Endothelial cell of umbilical vein (primary cell): Measurements from ENCODE around the gene PLCB4. TPM values are rescaled to one million over a fixed set of nuclear protein-coding genes. Genes with fewer than 3 reads are reported as not detected.

Source experiments
- BruUV-seq: library from RNA; stranded (reverse); fragments of 400-500 nt; replicated peaks from 2 replicates; lab custom pipeline; 2021; lab: Mats Ljungman, UMichigan
- CTCF ChIA-PET: fragments of 300-600, 350-600 bp; sonication (Branson Sonifier 250); formaldehyde crosslinking; loops from one replicate; lab custom pipeline; 2021; ENCODE audit warnings: antibody characterized with exemption, inconsistent platforms; lab: Charles Lee
- POLR2A ChIA-PET: fragments of 300-600, 350-600 bp; sonication (Branson Sonifier 250); formaldehyde crosslinking; loops from one replicate; lab custom pipeline; 2021; ENCODE audit warnings: antibody characterized with exemption, inconsistent platforms; lab: Charles Lee
- DNase-seq: peaks from one replicate; pipeline ENCODE4 v3.0.0-alpha.2; 2011; ENCODE audit warnings: low read depth, low spot score
- FAIRE-seq: peaks from 2 replicates; lab custom pipeline; 2011; peaks lifted over from hg19 to GRCh38; lab: Jason Lieb, UNC
- H2AFZ ChIP-seq: 2 replicates; pipeline ENCODE4 v1.6.0; 2012; ENCODE audit warnings: low read depth, low read length, control low read depth, inconsistent platforms
- H3K27ac ChIP-seq: 2 replicates; pipeline ENCODE4 v1.5.1; 2011; ENCODE audit warnings: low read depth, mild to moderate bottlenecking, control low read depth, low read length, moderate library complexity; ENCODE audit not compliant: insufficient read depth
- H3K27me3 ChIP-seq, 2 experiments: 2 replicates each; pipeline versions ENCODE4 v1.6.0 to v1.6.1; 2011; ENCODE audit warnings: low read length in 2 of 2, mixed read lengths in 1 of 2; ENCODE audit not compliant: control insufficient read depth in 2 of 2, insufficient read depth in 2 of 2
- H3K36me3 ChIP-seq, 2 experiments: 2 replicates in 1 of 2; 3 replicates in 1 of 2; pipeline ENCODE4 v1.5.1; 2011; ENCODE audit warnings: low read length in 2 of 2, mild to moderate bottlenecking in 1 of 2, moderate library complexity in 1 of 2; ENCODE audit not compliant: control insufficient read depth in 2 of 2, insufficient read depth in 2 of 2; ENCODE audit errors: extremely low read depth in 1 of 2
- H3K4me1 ChIP-seq: 3 replicates; pipeline ENCODE4 v1.5.1; 2011; ENCODE audit warnings: mild to moderate bottlenecking, low read length; ENCODE audit not compliant: control insufficient read depth, insufficient read depth; ENCODE audit errors: extremely low read depth
- H3K4me2 ChIP-seq: 2 replicates; pipeline ENCODE4 v1.6.1; 2011; ENCODE audit warnings: low read length, control low read depth, mixed read lengths; ENCODE audit not compliant: insufficient read depth
- H3K4me3 ChIP-seq, 3 experiments: fragments of 200-600 bp in 1 of 3; sonication (generic), shearing (Covaris generic) in 1 of 3; replicated peaks in 1 of 3; 2 replicates each; pipeline ENCODE4 v1.5.1; 2011 to 2016; ENCODE audit warnings: control low read depth in 3 of 3, low read length in 3 of 3, mild to moderate bottlenecking in 2 of 3, inconsistent platforms in 1 of 3, low read depth in 1 of 3, moderate library complexity in 1 of 3; ENCODE audit not compliant: insufficient read depth in 1 of 3
- H3K79me2 ChIP-seq: 2 replicates; pipeline ENCODE4 v1.6.0; 2012; ENCODE audit warnings: low read length, inconsistent platforms; ENCODE audit not compliant: control insufficient read depth, insufficient read depth
- H3K9ac ChIP-seq: replicated peaks from 2 replicates; pipeline ENCODE3; 2011; ENCODE audit warnings: low read length, control low read depth; ENCODE audit not compliant: insufficient read depth; ENCODE audit errors: extremely low read depth
- H3K9me1 ChIP-seq: replicated peaks from 3 replicates; pipeline ENCODE4 v1.6.0; 2011; ENCODE audit warnings: mild to moderate bottlenecking, low read length; ENCODE audit not compliant: control insufficient read depth, insufficient read depth; ENCODE audit errors: extremely low read depth
- H3K9me3 ChIP-seq: replicated peaks from 2 replicates; pipeline ENCODE4 v1.5.1; 2012; ENCODE audit warnings: low read length, inconsistent platforms; ENCODE audit not compliant: control insufficient read depth, insufficient read depth
- H4K20me1 ChIP-seq: replicated peaks from 2 replicates; pipeline ENCODE3; 2011; ENCODE audit warnings: mild to moderate bottlenecking, low read length; ENCODE audit not compliant: control insufficient read depth, insufficient read depth; ENCODE audit errors: extremely low read depth
- CTCF ChIP-seq, 2 donors: IDR thresholded peaks; 1 replicate in 1 of 2; 2 replicates in 1 of 2; pipeline ENCODE4 v1.5.1; 2011; ENCODE audit warnings: low read length in 2 of 2, mild to moderate bottlenecking in 2 of 2, moderate library complexity in 2 of 2, control low read depth in 1 of 2, inconsistent platforms in 1 of 2, low read depth in 1 of 2; ENCODE audit not compliant: insufficient read depth in 1 of 2; ENCODE audit errors: extremely low read depth in 1 of 2
- EZH2 ChIP-seq: IDR thresholded peaks from 2 replicates; pipeline ENCODE4 v1.6.1; 2012; ENCODE audit warnings: borderline replicate concordance, low read depth, mild to moderate bottlenecking, moderate library complexity, low read length, inconsistent platforms; ENCODE audit not compliant: severe bottlenecking
- FOS ChIP-seq: IDR thresholded peaks from 2 replicates; pipeline ENCODE4 v1.6.1; 2011; ENCODE audit warnings: mild to moderate bottlenecking, low read length, moderate library complexity, borderline replicate concordance; ENCODE audit not compliant: insufficient read depth
- GATA2 ChIP-seq: IDR thresholded peaks from 2 replicates; pipeline ENCODE4 v1.7.0; 2011; ENCODE audit warnings: low read depth, mild to moderate bottlenecking, moderate library complexity, mixed read lengths, low read length; ENCODE audit not compliant: insufficient read length, insufficient read depth
- JUN ChIP-seq: IDR thresholded peaks from 2 replicates; pipeline ENCODE4 v1.6.1; 2011; ENCODE audit warnings: borderline replicate concordance, low read depth; ENCODE audit not compliant: insufficient read length, insufficient read depth
- MAX ChIP-seq: IDR thresholded peaks from 2 replicates; pipeline ENCODE4 v1.6.1; 2011; ENCODE audit not compliant: insufficient read depth, insufficient read length
- MYC ChIP-seq: IDR thresholded peaks from one replicate; pipeline ENCODE4 v1.6.1; 2011; ENCODE audit warnings: mild to moderate bottlenecking, low read depth, low read length
- POLR2A ChIP-seq: IDR thresholded peaks from 2 replicates; pipeline ENCODE4 v1.6.1; 2012; ENCODE audit warnings: low read depth, mild to moderate bottlenecking, control low read depth, low read length
- POLR2AphosphoS5 ChIP-seq: IDR thresholded peaks from 2 replicates; pipeline ENCODE4 v1.6.1; 2012; ENCODE audit warnings: low read depth, mild to moderate bottlenecking, control low read depth, low read length, moderate library complexity; ENCODE audit not compliant: insufficient read depth
- dilution Hi-C: fragments of 300-500 bp; cut with MboI; formaldehyde crosslinking; loops from one replicate; pipeline ENCODE4 v1.15.0; 2019; ENCODE audit warnings: low sequenced_read_pairs; ENCODE audit not compliant: extremely low pct_ligation_motif_present
- intact Hi-C: fragments of 100-400 bp; cut with micrococcal nuclease; formaldehyde crosslinking; loops from one replicate; pipeline ENCODE4 v1.10.0; 2022
- polyA plus RNA-seq, 4 experiments: library from polyadenylated mRNA; depleted of rRNA in 3 of 4; stranded (reverse) in 3 of 4; unstranded in 1 of 4; fragments of >200 nt; gene quantifications; 2 replicates each; pipeline versions ENCODE4 v1.2.1 to v1.2.3, GENCODE V29; 2011 to 2012; ENCODE audit warnings: missing spikeins in 1 of 4
- total RNA-seq: library from RNA; stranded (reverse); gene quantifications from 2 replicates; pipeline ENCODE4 v1.2.3, GENCODE V29; 2021

The PLCB4 gene
- total and polyA plus RNA-seq, 2 donors (not counting 3 experiments of a cell fraction or from before 2014, with no cell fraction given), result 0.37 to 1.7 TPM

GRCh38 chr20:9397928-9398327 is 329.0 kb downstream of the PLCB4 start:
- no TSS peak for BruUV-seq
- peaks cover 16% of the 10 kb centered on the region for H3K4me1 ChIP-seq
- DNase-seq, result no peak
- H3K9me3 ChIP-seq, result no peaks in the 10 kb centered on the region
- H3K9me1 ChIP-seq, result no peaks in the 10 kb centered on the region
- no peak for TF ChIP-seq EZH2
- no peak for TF ChIP-seq POLR2A
- TF ChIP-seq JUN, result no peak
- no peak for TF ChIP-seq GATA2
- TF ChIP-seq MAX, result no peak
- TF ChIP-seq MYC, result no peak
- no peak for TF ChIP-seq CTCF (IDR thresholded peaks at IDR 0.05; ENCODE audit: extremely low read depth in 1 of 2, insufficient read depth in 1 of 2, low read depth in 1 of 2, low read length in 2 of 2)
- TF ChIP-seq FOS, result no peak
- TF ChIP-seq POLR2AphosphoS5, result no peak
- H3K4me2 ChIP-seq, result no peak overlapping the region
- no peaks in the 10 kb centered on the region for H4K20me1 ChIP-seq
- no peak overlapping the region for H2AFZ ChIP-seq
- no peaks in the 10 kb centered on the region for H3K36me3 ChIP-seq
- no peak overlapping the region for H3K9ac ChIP-seq
- no peak overlapping the region for H3K4me3 ChIP-seq
- intact Hi-C loops (no loop called here), dilution Hi-C loops (no loop called here)
- H3K27me3 ChIP-seq, result no peaks in the 10 kb centered on the region
- ChIA-PET CTCF (interaction anchor here (1.3 to 3.6 kb wide), 2 partner anchors 10 to 212 kb away, joined by 4 to 20 read pairs; no protein-coding TSS in a partner anchor), POLR2A (no interaction called here)
- H3K27ac ChIP-seq, result no peak overlapping the region
- no peak for FAIRE-seq
- H3K79me2 ChIP-seq, result no peaks in the 10 kb centered on the region
